SK-N-SH (cell line): ENCODE measurements around the gene PLA2G1B. TPM values are rescaled to one million over a fixed set of nuclear protein-coding genes. Genes with fewer than 3 reads are reported as not detected.

ENCODE experiments used
- CTCF ChIA-PET: fragments of 300-600, 350-600 bp; formaldehyde crosslinking; extraction: SDS; loops from one replicate; lab custom pipeline; 2021; lab: Yijun Ruan, JAX
- POLR2A ChIA-PET: fragments of 350-600 bp; sonication (Branson Sonifier 250); formaldehyde crosslinking; extraction: SDS; loops from one replicate; lab custom pipeline; 2020; ENCODE audit warnings: antibody characterized with exemption, inconsistent platforms; lab: Yijun Ruan, JAX
- DNase-seq: peaks from one replicate; pipeline ENCODE4 v3.0.0; 2012
- H2AFZ ChIP-seq: fragments of 200-600 bp; sonication (generic); 2 replicates; pipeline ENCODE4 v1.8.1; 2016; ENCODE audit warnings: antibody characterized with exemption, mild to moderate bottlenecking, low read depth
- H3F3A ChIP-seq: fragments of 200-600 bp; sonication (generic); replicated peaks from 2 replicates; pipeline ENCODE3; 2016; ENCODE audit warnings: antibody characterized with exemption, mild to moderate bottlenecking; ENCODE audit not compliant: insufficient read depth
- H3K27ac ChIP-seq, 2 experiments: fragments of 200-500 bp in 1 of 2; fragments of 200-600 bp in 1 of 2; sonication (Bioruptor generic) in 1 of 2; sonication (generic), shearing (Covaris generic) in 1 of 2; 2 replicates each; pipeline versions ENCODE4 v1.5.1 to v1.6.1; 2014 to 2016; ENCODE audit warnings: low read depth in 2 of 2, inconsistent platforms in 1 of 2, low read length in 1 of 2, mild to moderate bottlenecking in 1 of 2, mixed read lengths in 1 of 2
- H3K27me3 ChIP-seq: fragments of 200-600 bp; sonication (generic), shearing (Covaris generic); 2 replicates; pipeline ENCODE4 v1.6.1; 2016; ENCODE audit warnings: mixed run types; ENCODE audit not compliant: insufficient read depth
- H3K36me3 ChIP-seq, 2 experiments: fragments of 200-500 bp in 1 of 2; fragments of 200-600 bp in 1 of 2; sonication (Bioruptor generic) in 1 of 2; sonication (generic) in 1 of 2; replicated peaks in 1 of 2; 2 replicates each; pipeline versions ENCODE3 to v1.5.1; 2014 to 2016; ENCODE audit warnings: low read length in 1 of 2, mild to moderate bottlenecking in 1 of 2; ENCODE audit not compliant: insufficient read depth in 2 of 2, control insufficient read depth in 1 of 2
- H3K4me1 ChIP-seq, 2 experiments: fragments of 200-500 bp in 1 of 2; fragments of 200-600 bp in 1 of 2; sonication (Bioruptor generic) in 1 of 2; sonication (generic), shearing (Covaris generic) in 1 of 2; 2 replicates each; pipeline versions ENCODE4 v1.5.1 to v1.6.1; 2014 to 2016; ENCODE audit warnings: low read depth in 1 of 2, low read length in 1 of 2, mixed run types in 1 of 2; ENCODE audit not compliant: insufficient read depth in 2 of 2, control insufficient read depth in 1 of 2
- H3K4me2 ChIP-seq: fragments of 200-600 bp; sonication (generic), shearing (Covaris generic); 2 replicates; pipeline ENCODE4 v1.6.1; 2017; ENCODE audit warnings: mixed run types
- H3K4me3 ChIP-seq, 2 experiments: fragments of 200-500 bp in 1 of 2; fragments of 200-600 bp in 1 of 2; sonication (Bioruptor generic) in 1 of 2; sonication (generic), shearing (Covaris generic) in 1 of 2; 2 replicates each; pipeline versions ENCODE4 v1.5.1 to v1.8.1; 2014 to 2016; ENCODE audit warnings: low read depth in 2 of 2, inconsistent platforms in 1 of 2, low read length in 1 of 2, mild to moderate bottlenecking in 1 of 2, mixed read lengths in 1 of 2, moderate library complexity in 1 of 2
- H3K79me2 ChIP-seq: fragments of 200-600 bp; sonication (generic); 2 replicates; pipeline ENCODE4 v1.8.1; 2017; ENCODE audit warnings: mild to moderate bottlenecking; ENCODE audit not compliant: insufficient read depth
- H3K9ac ChIP-seq: fragments of 200-600 bp; sonication (generic); 2 replicates; pipeline ENCODE4 v1.6.1; 2017; ENCODE audit warnings: mixed run types
- H3K9me2 ChIP-seq: fragments of 200-600 bp; sonication (generic); 2 replicates; pipeline ENCODE4 v1.6.1; 2017; ENCODE audit warnings: mixed run types
- H3K9me3 ChIP-seq: fragments of 200-600 bp; sonication (generic); 2 replicates; pipeline ENCODE4 v1.6.1; 2017; ENCODE audit warnings: mixed run types, mild to moderate bottlenecking, moderate library complexity
- H4K20me1 ChIP-seq: fragments of 200-600 bp; sonication (generic); 2 replicates; pipeline ENCODE4 v1.6.1; 2017; ENCODE audit warnings: mild to moderate bottlenecking, mixed run types; ENCODE audit not compliant: insufficient read depth
- CHD2 ChIP-seq: fragments of 150-350 bp; IDR thresholded peaks from 2 replicates; pipeline ENCODE4 v1.6.1; 2018; ENCODE audit warnings: low read length; ENCODE audit not compliant: partially characterized antibody
- WGBS: methylation state at CpG from one replicate; pipeline ENCODE4 v1.1.6; 2017; ENCODE audit warnings: low lambda C conversion rate; 5-methylcytosine and 5-hydroxymethylcytosine counted together
- polyA plus RNA-seq, 3 experiments: library from polyadenylated mRNA; depleted of rRNA; stranded (reverse); fragments of >200 nt; gene quantifications; 2 replicates each; pipeline ENCODE4 v1.2.3, GENCODE V29; 2012
- small RNA-seq, 7 experiments: library from RNA; depleted of rRNA; stranded (forward); fragments of <200 nt; gene quantifications; one replicate each; pipeline ENCODE3, GENCODE V24; 2012

PLA2G1B gene
- polyA plus RNA-seq, 1 of the 3 experiments (the other 2 are of a cell fraction): not detected

DNA sequence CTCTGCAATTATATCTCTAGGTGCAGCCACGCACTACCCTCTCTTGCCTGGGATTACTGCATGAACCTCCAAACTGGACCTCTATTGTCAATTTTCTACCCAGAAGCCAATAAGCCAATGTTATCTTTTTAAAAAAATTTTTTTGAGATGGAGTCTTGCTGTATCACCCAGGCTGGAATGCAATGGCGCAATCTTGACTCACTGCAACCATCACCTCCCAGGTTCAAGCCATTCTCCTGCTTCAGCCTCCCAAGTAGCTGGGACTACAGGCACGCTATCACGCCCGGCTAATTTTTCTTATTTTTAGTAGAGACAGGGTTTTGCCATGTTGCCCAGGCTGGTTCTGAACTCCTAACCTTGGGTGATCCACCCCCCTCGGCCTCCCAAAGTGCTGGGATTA lies 50.8 kb downstream of the PLA2G1B start:
- CTCF ChIA-PET: interaction anchor here (1.6 to 3.3 kb wide), 2 partner anchors 9 to 49 kb away, joined by 3 to 14 read pairs; no protein-coding TSS in a partner anchor
- DNase-seq: no peak
- Histone ChIP-seq H3K4me2 (no peak overlapping the region), H3K27ac (no peak overlapping the region), H2AFZ (no peak overlapping the region), H3K4me3 (no peak overlapping the region), H3K36me3 (no peaks in the 10 kb centered on the region), H3F3A (no peaks in the 10 kb centered on the region), H3K4me1 (no peaks in the 10 kb centered on the region), H3K79me2 (no peaks in the 10 kb centered on the region), H3K27me3 (no peaks in the 10 kb centered on the region), H4K20me1 (no peaks in the 10 kb centered on the region), H3K9ac (no peak overlapping the region), H3K9me2 (no peaks in the 10 kb centered on the region), H3K9me3 (no peaks in the 10 kb centered on the region)
- POLR2A ChIA-PET: no interaction called here
- WGBS: 89% methylated on average over 6 of the region's 6 CpGs
- no peak for TF ChIP-seq CHD2

Small RNA genes within 50 kb of the gene (small RNA-seq; reads per million reads assigned to genes)
- 7.5 to 85.1 (median 18.5) reads per million in 7 experiments for gene RNU4-1
- 24.1 to 582 (median 58.4) reads per million in 7 experiments for gene RNU4-2
- 0 reads per million in 7 experiments for gene RNU6-1088P

Other genes with a start within 250 kb of the PLA2G1B start
- gene RAB35, start 211.0 kb downstream of the PLA2G1B start, polyA plus RNA-seq (2012; rRNA removed): 41.8 and 45.3 TPM in 2 replicates
- gene GCN1, start 133.1 kb downstream of the PLA2G1B start, polyA plus RNA-seq (2012; rRNA removed): 41.2 and 54.4 TPM in 2 replicates
- 5,975 and 6,606 TPM in 2 replicates for gene RPLP0, start 126.7 kb downstream of the PLA2G1B start, polyA plus RNA-seq (2012; rRNA removed)
- 63.0 and 89.0 TPM in 2 replicates for gene PXN, start 62.0 kb downstream of the PLA2G1B start, polyA plus RNA-seq (2012; rRNA removed)
- gene RNU4-2, start 35.9 kb downstream of the PLA2G1B start, polyA plus RNA-seq (2012; rRNA removed): not detected in 2 replicates
- not detected in 2 replicates for gene RNU4-1, start 34.5 kb downstream of the PLA2G1B start, polyA plus RNA-seq (2012; rRNA removed)
- gene SIRT4, start 25.5 kb downstream of the PLA2G1B start, polyA plus RNA-seq (2012; rRNA removed): 1.1 and 1.4 TPM in 2 replicates
- gene MSI1, start 41.4 kb upstream of the PLA2G1B start, polyA plus RNA-seq (2012; rRNA removed): 1.3 and 1.7 TPM in 2 replicates
- gene COX6A1, start 110.3 kb upstream of the PLA2G1B start, polyA plus RNA-seq (2012; rRNA removed): 1,149 and 1,199 TPM in 2 replicates
- gene TRIAP1, start 118.6 kb upstream of the PLA2G1B start, polyA plus RNA-seq (2012; rRNA removed): 34.1 and 48.2 TPM in 2 replicates
- gene GATC, start 118.7 kb upstream of the PLA2G1B start, polyA plus RNA-seq (2012; rRNA removed): 10.6 and 12.4 TPM in 2 replicates
- gene SRSF9, start 142.0 kb upstream of the PLA2G1B start, polyA plus RNA-seq (2012; rRNA removed): 164 and 210 TPM in 2 replicates
- 596 and 607 TPM in 2 replicates for gene DYNLL1, start 168.3 kb upstream of the PLA2G1B start, polyA plus RNA-seq (2012; rRNA removed)
- gene COQ5, start 201.4 kb upstream of the PLA2G1B start, polyA plus RNA-seq (2012; rRNA removed): 28.0 and 39.0 TPM in 2 replicates
- gene RNF10, start 206.6 kb upstream of the PLA2G1B start, polyA plus RNA-seq (2012; rRNA removed): 118 and 122 TPM in 2 replicates